ENCODE data around the gene SMURF1.

Gene SMURF1

GRCh38 chr7:99141841-99142726, 1.8 kb downstream of the SMURF1 start:
- DNase-seq (ENCODE audit: low spot score): peak; percentile 62

GRCh38 chr7:99141334-99141733, 2.6 kb downstream of the SMURF1 start:
- DNase-seq (ENCODE audit: low spot score): no peak

GRCh38 chr7:99140813-99141212, 3.1 kb downstream of the SMURF1 start:
- no peak for DNase-seq (ENCODE audit: low spot score)

- no peak for DNase-seq (ENCODE audit: low spot score)
Measured at GRCh38 chr7:99139036-99139435, 4.9 kb downstream of the SMURF1 start.

- DNase-seq (ENCODE audit: low spot score): no peak
Measured at GRCh38 chr7:99137411-99138180, 6.3 kb downstream of the SMURF1 start.

- DNase-seq (ENCODE audit: low spot score): no peak
Measured at GRCh38 chr7:99135938-99136337, 8.0 kb downstream of the SMURF1 start.

- DNase-seq (ENCODE audit: low spot score): no peak
Measured at GRCh38 chr7:99133766-99134564, 9.9 kb downstream of the SMURF1 start.

- no peak for DNase-seq (ENCODE audit: low spot score)
Measured at GRCh38 chr7:99132595-99133321, 11.2 kb downstream of the SMURF1 start.

GRCh38 chr7:99131290-99131689, 12.6 kb downstream of the SMURF1 start:
- DNase-seq (ENCODE audit: low spot score): no peak

GRCh38 chr7:99129536-99129935, 14.4 kb downstream of the SMURF1 start:
- no peak for DNase-seq (ENCODE audit: low spot score)

- no peak for DNase-seq (ENCODE audit: low spot score)
Measured at GRCh38 chr7:99129001-99129400, 14.9 kb downstream of the SMURF1 start.

- DNase-seq (ENCODE audit: low spot score): no peak
Measured at GRCh38 chr7:99128076-99128950, 15.6 kb downstream of the SMURF1 start.

- DNase-seq (ENCODE audit: low spot score): no peak
Measured at GRCh38 chr7:99127636-99128035, 16.3 kb downstream of the SMURF1 start.

- DNase-seq (ENCODE audit: low spot score): no peak
Measured at GRCh38 chr7:99126921-99127553, 16.9 kb downstream of the SMURF1 start.

- DNase-seq (ENCODE audit: low spot score): no peak
Measured at GRCh38 chr7:99125505-99125865, 18.4 kb downstream of the SMURF1 start.

GRCh38 chr7:99124751-99125504, 19.0 kb downstream of the SMURF1 start:
- DNase-seq (ENCODE audit: low spot score): no peak

- DNase-seq (ENCODE audit: low spot score): no peak
Measured at GRCh38 chr7:99124236-99124635, 19.7 kb downstream of the SMURF1 start.

- DNase-seq (ENCODE audit: low spot score): no peak
Measured at GRCh38 chr7:99123571-99124033, 20.3 kb downstream of the SMURF1 start.

- no peak for DNase-seq (ENCODE audit: low spot score)
Measured at GRCh38 chr7:99122762-99123161, 21.1 kb downstream of the SMURF1 start.

Data from CD4-positive, alpha-beta T cell treated with Interleukin-2 at 100 ng/mL for 4 hours (primary cell).